HCT116 (cell line): Measurements from ENCODE around the gene SLC44A1. TPM values are rescaled to one million over a fixed set of nuclear protein-coding genes. Genes with fewer than 3 reads are reported as not detected.

Experiments
- ATAC-seq: fragments of 200-7000 bp; cut with Tn5 transposase; 2 replicates; pipeline ENCODE4 v1.9.1; 2020; ENCODE audit warnings: mild to moderate bottlenecking, moderate library complexity
- BruUV-seq: library from RNA; stranded (reverse); fragments of 400-500 nt; replicated peaks from 2 replicates; lab custom pipeline; 2021; lab: Mats Ljungman, UMichigan
- CTCF ChIA-PET: fragments of 300-600 bp; sonication (Branson Sonifier 250); formaldehyde crosslinking; loops from one replicate; lab custom pipeline; 2021; ENCODE audit warnings: antibody characterized with exemption; lab: Charles Lee
- POLR2A ChIA-PET: fragments of 300-600, 350-600 bp; sonication (Branson Sonifier 250); formaldehyde crosslinking; loops from one replicate; lab custom pipeline; 2021; ENCODE audit warnings: antibody characterized with exemption; lab: Charles Lee
- RAD21 ChIA-PET, 2 experiments: fragments of 300-600 bp; sonication (Branson Sonifier 250); formaldehyde crosslinking; loops; one replicate each; lab custom pipeline; 2023; ENCODE audit warnings: low total read pairs in 2 of 2; ENCODE audit not compliant: uncharacterized antibody in 2 of 2, unreplicated experiment in 2 of 2, low non-redundant PET in 1 of 2; lab: Charles Lee
- DNase-seq: peaks from one replicate; pipeline ENCODE4 v3.0.0-alpha.2; 2010; ENCODE audit warnings: low read depth, low spot score
- H2AFZ ChIP-seq: fragments of 200-600 bp; shearing (Covaris generic), sonication (generic); 2 replicates; pipeline ENCODE4 v1.6.1; 2017; ENCODE audit warnings: low read depth, mixed run types, mixed read lengths, antibody characterized with exemption, low read length; ENCODE audit not compliant: poor library complexity, severe bottlenecking
- H3K27ac ChIP-seq: 2 replicates; pipeline ENCODE4 v1.5.1; 2012; ENCODE audit warnings: low read depth, low read length
- H3K27me3 ChIP-seq: fragments of 200-600 bp; sonication (generic); 2 replicates; pipeline ENCODE4 v1.6.1; 2016; ENCODE audit warnings: mixed run types, low read length, mixed read lengths; ENCODE audit not compliant: insufficient read depth
- H3K36me3 ChIP-seq, 2 experiments: fragments of 200-500 bp in 1 of 2; fragments of 200-600 bp in 1 of 2; sonication (Bioruptor generic) in 1 of 2; sonication (generic) in 1 of 2; 2 replicates each; pipeline versions ENCODE4 v1.5.1 to v1.6.1; 2014 to 2016; ENCODE audit warnings: low read length in 2 of 2, inconsistent platforms in 1 of 2, mixed read lengths in 1 of 2, mixed run types in 1 of 2; ENCODE audit not compliant: insufficient read depth in 2 of 2, control insufficient read depth in 1 of 2
- H3K4me1 ChIP-seq, 2 experiments: fragments of 200-600 bp in 1 of 2; sonication (generic) in 1 of 2; 2 replicates each; pipeline versions ENCODE4 v1.5.1 to v1.6.1; 2012 to 2017; ENCODE audit warnings: low read length in 2 of 2, inconsistent platforms in 1 of 2, mild to moderate bottlenecking in 1 of 2, mixed read lengths in 1 of 2, mixed run types in 1 of 2, moderate library complexity in 1 of 2; ENCODE audit not compliant: insufficient read depth in 2 of 2, control insufficient read depth in 1 of 2
- H3K4me2 ChIP-seq: fragments of 200-600 bp; sonication (generic); 2 replicates; pipeline ENCODE4 v1.6.1; 2017; ENCODE audit warnings: mixed run types, low read length, mixed read lengths
- H3K4me3 ChIP-seq, 2 experiments: fragments of 200-600 bp in 1 of 2; sonication (generic) in 1 of 2; replicated peaks in 1 of 2; 2 replicates each; pipeline ENCODE4 v1.5.1; 2011 to 2016; ENCODE audit warnings: low read length in 2 of 2, control low read depth in 1 of 2, low read depth in 1 of 2, mild to moderate bottlenecking in 1 of 2, mixed read lengths in 1 of 2, mixed run types in 1 of 2
- H3K79me2 ChIP-seq: fragments of 200-600 bp; sonication (generic); 2 replicates; pipeline ENCODE4 v1.6.1; 2017; ENCODE audit warnings: mild to moderate bottlenecking, mixed run types, low read length, moderate library complexity, mixed read lengths; ENCODE audit not compliant: insufficient read depth
- H3K9ac ChIP-seq: fragments of 200-600 bp; sonication (generic); 2 replicates; pipeline ENCODE4 v1.6.1; 2016; ENCODE audit warnings: low read length, mixed read lengths
- H3K9me2 ChIP-seq: fragments of 200-600 bp; sonication (generic), shearing (Covaris generic); 2 replicates; pipeline ENCODE4 v1.6.1; 2017; ENCODE audit warnings: mixed run types, mild to moderate bottlenecking, moderate library complexity; ENCODE audit not compliant: insufficient read depth
- H3K9me3 ChIP-seq, 2 experiments: fragments of 200-500 bp in 1 of 2; fragments of 200-600 bp in 1 of 2; sonication (Bioruptor generic) in 1 of 2; sonication (generic) in 1 of 2; 2 replicates each; pipeline ENCODE4 v1.6.1; 2014 to 2017; ENCODE audit warnings: low read length in 2 of 2, mixed read lengths in 2 of 2, inconsistent platforms in 1 of 2, low read depth in 1 of 2, mild to moderate bottlenecking in 1 of 2, mixed run types in 1 of 2, moderate library complexity in 1 of 2; ENCODE audit not compliant: control insufficient read depth in 1 of 2, insufficient read depth in 1 of 2
- H4K20me1 ChIP-seq: fragments of 200-600 bp; sonication (generic), shearing (Covaris generic); 2 replicates; pipeline ENCODE4 v1.6.1; 2017; ENCODE audit warnings: mixed run types, mild to moderate bottlenecking, moderate library complexity; ENCODE audit not compliant: insufficient read depth
- CBX3 ChIP-seq: IDR thresholded peaks from 2 replicates; pipeline ENCODE4 v1.6.1; 2012; ENCODE audit warnings: low read depth
- EGR1 ChIP-seq: IDR thresholded peaks from 2 replicates; pipeline ENCODE4 v1.6.1; 2012; ENCODE audit warnings: low read depth
- ELF1 ChIP-seq: IDR thresholded peaks from 2 replicates; pipeline ENCODE4 v1.6.1; 2012; ENCODE audit warnings: low read depth, borderline replicate concordance
- EZH2 ChIP-seq: fragments of 200-600 bp; sonication (generic); IDR thresholded peaks from 2 replicates; pipeline ENCODE4 v1.6.1; 2017; ENCODE audit warnings: antibody characterized with exemption, mixed run types
- EZH2phosphoT487 ChIP-seq: fragments of 200-600 bp; IDR thresholded peaks from 2 replicates; pipeline ENCODE4 v1.6.1; 2018; ENCODE audit warnings: antibody characterized with exemption, borderline replicate concordance
- FOSL1 ChIP-seq: IDR thresholded peaks from 2 replicates; pipeline ENCODE4 v1.6.1; 2012; ENCODE audit warnings: low read depth
- POLR2A ChIP-seq: IDR thresholded peaks from 2 replicates; pipeline ENCODE4 v1.7.0; 2011; ENCODE audit warnings: borderline replicate concordance; ENCODE audit not compliant: insufficient read depth, insufficient read length; ENCODE audit errors: extremely low read depth
- SIN3A ChIP-seq: IDR thresholded peaks from 2 replicates; pipeline ENCODE4 v1.6.1; 2012; ENCODE audit warnings: low read depth
- SP1 ChIP-seq: IDR thresholded peaks from 2 replicates; pipeline ENCODE4 v1.6.1; 2012; ENCODE audit warnings: low read depth
- SRF ChIP-seq: IDR thresholded peaks from 2 replicates; pipeline ENCODE4 v1.6.1; 2012; ENCODE audit warnings: low read depth
- YY1 ChIP-seq: IDR thresholded peaks from 2 replicates; pipeline ENCODE4 v1.6.1; 2011; ENCODE audit warnings: low read length, low read depth, moderate library complexity, mild to moderate bottlenecking; ENCODE audit not compliant: insufficient replicate concordance; ENCODE audit errors: extremely low read depth
- ZBTB33 ChIP-seq: IDR thresholded peaks from 2 replicates; pipeline ENCODE4 v1.6.1; 2011; ENCODE audit warnings: mild to moderate bottlenecking, low read length, moderate library complexity; ENCODE audit not compliant: insufficient replicate concordance; ENCODE audit errors: extremely low read depth
- ZNF274 ChIP-seq: fragments of 200-500 bp; sonication (Bioruptor generic); IDR thresholded peaks from 2 replicates; pipeline ENCODE4 v1.6.1; 2014; ENCODE audit warnings: mild to moderate bottlenecking, low read depth, low read length, inconsistent platforms
- intact Hi-C: fragments of 100-400 bp; cut with micrococcal nuclease; formaldehyde crosslinking; loops from 2 replicates; pipeline ENCODE4 v1.10.0; 2022
- total RNA-seq: library from RNA; stranded (reverse); gene quantifications from one replicate; pipeline ENCODE4 v1.2.1, GENCODE V29; 2021; ENCODE audit not compliant: unreplicated experiment
- TF ChIP-seq, protein P1 (sequence below), 3 experiments: fragments of 200-600 bp in 1 of 3; sonication (generic) in 1 of 3; IDR thresholded peaks in 2 of 3; conservative IDR thresholded peaks in 1 of 3; 2 replicates each; pipeline ENCODE4 v1.5.1; 2012 to 2017; ENCODE audit warnings: low read depth in 2 of 3, low read length in 2 of 3, antibody characterized with exemption in 1 of 3, borderline replicate concordance in 1 of 3, control low read depth in 1 of 3, mild to moderate bottlenecking in 1 of 3, mixed read lengths in 1 of 3, mixed run types in 1 of 3, moderate library complexity in 1 of 3; ENCODE audit not compliant: insufficient read depth in 1 of 3
- TF ChIP-seq, protein P2 (sequence below): IDR thresholded peaks from 2 replicates; pipeline ENCODE4 v1.6.1; 2012

The SLC44A1 gene
- total RNA-seq, 1 experiment from 2014 or later: 44.1 TPM

GRCh38 chr9:105282870-105283621 lies 38.6 kb downstream of the SLC44A1 start:
- 0 out of 2 replicates have a peak, but pooled peaks cover 3% of the 10 kb centered on the region for H3K9me2 ChIP-seq
- BruUV-seq: no TSS peak
- no peaks in the 10 kb centered on the region for H3K27me3 ChIP-seq
- DNase-seq (no peak), ATAC-seq (no peak)
- ChIA-PET RAD21 (no interaction called here), CTCF (no interaction called here)
- no peaks in the 10 kb centered on the region for H4K20me1 ChIP-seq
- intact Hi-C loops: no loop called here
- no peak for TF ChIP-seq ZBTB33
- TF ChIP-seq SIN3A: no peak
- TF ChIP-seq EZH2phosphoT487: no peak
- TF ChIP-seq YY1: no peak
- TF ChIP-seq CBX3: no peak
- no peak for TF ChIP-seq EZH2
- no peak for TF ChIP-seq POLR2A
- no peak for TF ChIP-seq ELF1
- TF ChIP-seq ZNF274: no peak
- TF ChIP-seq, protein P1, sequence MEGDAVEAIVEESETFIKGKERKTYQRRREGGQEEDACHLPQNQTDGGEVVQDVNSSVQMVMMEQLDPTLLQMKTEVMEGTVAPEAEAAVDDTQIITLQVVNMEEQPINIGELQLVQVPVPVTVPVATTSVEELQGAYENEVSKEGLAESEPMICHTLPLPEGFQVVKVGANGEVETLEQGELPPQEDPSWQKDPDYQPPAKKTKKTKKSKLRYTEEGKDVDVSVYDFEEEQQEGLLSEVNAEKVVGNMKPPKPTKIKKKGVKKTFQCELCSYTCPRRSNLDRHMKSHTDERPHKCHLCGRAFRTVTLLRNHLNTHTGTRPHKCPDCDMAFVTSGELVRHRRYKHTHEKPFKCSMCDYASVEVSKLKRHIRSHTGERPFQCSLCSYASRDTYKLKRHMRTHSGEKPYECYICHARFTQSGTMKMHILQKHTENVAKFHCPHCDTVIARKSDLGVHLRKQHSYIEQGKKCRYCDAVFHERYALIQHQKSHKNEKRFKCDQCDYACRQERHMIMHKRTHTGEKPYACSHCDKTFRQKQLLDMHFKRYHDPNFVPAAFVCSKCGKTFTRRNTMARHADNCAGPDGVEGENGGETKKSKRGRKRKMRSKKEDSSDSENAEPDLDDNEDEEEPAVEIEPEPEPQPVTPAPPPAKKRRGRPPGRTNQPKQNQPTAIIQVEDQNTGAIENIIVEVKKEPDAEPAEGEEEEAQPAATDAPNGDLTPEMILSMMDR (IDR thresholded peaks at IDR 0.05 in 2 of 3, conservative IDR thresholded peaks at IDR 0.05 in 1 of 3; ENCODE audit: borderline replicate concordance in 1 of 3, insufficient read depth in 1 of 3, low read depth in 2 of 3, low read length in 2 of 3): no peak
- no peak for TF ChIP-seq SP1
- TF ChIP-seq, protein P2, sequence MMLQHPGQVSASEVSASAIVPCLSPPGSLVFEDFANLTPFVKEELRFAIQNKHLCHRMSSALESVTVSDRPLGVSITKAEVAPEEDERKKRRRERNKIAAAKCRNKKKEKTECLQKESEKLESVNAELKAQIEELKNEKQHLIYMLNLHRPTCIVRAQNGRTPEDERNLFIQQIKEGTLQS: no peak
- no peak for TF ChIP-seq EGR1
- no peak for TF ChIP-seq SRF
- TF ChIP-seq FOSL1: no peak
- TF ChIP-seq, all 23 proteins: peak for 0
- Histone ChIP-seq H3K9me3 (no peaks in the 10 kb centered on the region), H3K4me2 (no peak overlapping the region), H3K36me3 (no peaks in the 10 kb centered on the region), H3K79me2 (no peaks in the 10 kb centered on the region), H3K4me1 (peaks cover 0 to 3% of the 10 kb centered on the region in 2 experiments; a peak in 1 of 4 replicates), H3K27ac (no peak overlapping the region), H3K9ac (no peak overlapping the region), H3K4me3 (no peak overlapping the region), H2AFZ (no peak overlapping the region)
- POLR2A ChIA-PET: no interaction called here
